Gastrocnemius medialis (tissue), 4 donors: Measurements from ENCODE around the gene DDX51. TPM values are rescaled to one million over a fixed set of nuclear protein-coding genes. Genes with fewer than 3 reads are reported as not detected.

ENCODE experiments used
- ATAC-seq, 2 donors: fragments of 150-250 bp; one replicate each; pipeline ENCODE4 v1.9.1; 2016
- DNase-seq, 2 donors: peaks; one replicate each; pipeline ENCODE4 v3.0.0-alpha.2; 2019
- H3K27ac ChIP-seq, 4 donors: fragments of 200-600 bp; sonication (generic); 1 replicate in 1 of 4; 2 replicates in 3 of 4; pipeline ENCODE4 v1.5.1; 2016 to 2018; ENCODE audit warnings: mild to moderate bottlenecking in 2 of 4, moderate library complexity in 1 of 4
- H3K27me3 ChIP-seq, 3 donors: fragments of 200-600 bp; sonication (generic) in 2 of 3; 1 replicate in 1 of 3; 2 replicates in 2 of 3; pipeline versions ENCODE4 v1.5.1 to v1.6.0; 2016 to 2019; ENCODE audit warnings: mild to moderate bottlenecking in 1 of 3, moderate library complexity in 1 of 3
- H3K36me3 ChIP-seq, 2 donors: fragments of 200-600 bp; sonication (generic) in 1 of 2; one replicate each; pipeline ENCODE4 v1.5.1; 2017 to 2018
- H3K4me1 ChIP-seq, 2 donors: fragments of 200-600 bp; sonication (generic) in 1 of 2; one replicate each; pipeline ENCODE4 v1.5.1; 2016 to 2017; ENCODE audit warnings: mild to moderate bottlenecking in 2 of 2
- H3K4me3 ChIP-seq, 4 donors: fragments of 200-600 bp; sonication (generic) in 3 of 4; 1 replicate in 1 of 4; 2 replicates in 3 of 4; pipeline ENCODE4 v1.5.1; 2016 to 2019; ENCODE audit warnings: mild to moderate bottlenecking in 2 of 4
- H3K9me3 ChIP-seq, 3 donors: fragments of 200-600 bp; sonication (generic) in 2 of 3; 1 replicate in 1 of 3; 2 replicates in 2 of 3; pipeline ENCODE4 v1.5.1; 2016 to 2019
- CTCF ChIP-seq, 5 experiments: fragments of 450-650 bp in 3 of 5; fragments of 200-600 bp in 2 of 5; sonication (generic) in 2 of 5; IDR thresholded peaks in 4 of 5; conservative IDR thresholded peaks in 1 of 5; 1 replicate in 4 of 5; 2 replicates in 1 of 5; pipeline ENCODE4 v1.5.1; 2016 to 2019; ENCODE audit warnings: antibody characterized with exemption in 5 of 5, mild to moderate bottlenecking in 3 of 5, moderate library complexity in 3 of 5
- POLR2A ChIP-seq, 2 donors: fragments of 450-650 bp; IDR thresholded peaks; one replicate each; pipeline ENCODE4 v1.6.1; 2017; ENCODE audit warnings: antibody characterized with exemption in 2 of 2, mild to moderate bottlenecking in 2 of 2, moderate library complexity in 2 of 2
- in situ Hi-C, 4 donors: fragments of 200-750 bp; cut with MboI; loops; one replicate each; pipeline versions ENCODE4 v1.15.0 to v1.8.0; 2017; ENCODE audit warnings: low sequenced_read_pairs in 4 of 4
- intact Hi-C: fragments of 100-400 bp; cut with DNase I; formaldehyde crosslinking; loops from one replicate; pipeline ENCODE4 v1.15.1; 2023; ENCODE audit warnings: low total_unique reads
- total RNA-seq, 4 donors: library from RNA; depleted of rRNA; stranded (reverse); fragments of >200 nt; gene quantifications; one replicate each; pipeline versions ENCODE4 v1.1.0 to v1.2.3, GENCODE V29; 2016

The DDX51 gene
- total RNA-seq, 4 donors from 2014 or later: 5.8 to 7.8 (median 6.5) TPM

- peaks cover 25 to 33% (median 28%) of the 10 kb centered on the region in 3 donors for H3K27me3 ChIP-seq
- intact Hi-C loops (no loop called here), in situ Hi-C loops (no loop called here)
- ATAC-seq: no peak
- no peak overlapping the region for H3K4me3 ChIP-seq
- no peak for TF ChIP-seq POLR2A (IDR thresholded peaks at IDR 0.05)
- TF ChIP-seq CTCF (IDR thresholded peaks at IDR 0.05 in 4 of 5, conservative IDR thresholded peaks at IDR 0.05 in 1 of 5): no peak
- no peaks in the 10 kb centered on the region for H3K36me3 ChIP-seq
- no peaks in the 10 kb centered on the region for H3K9me3 ChIP-seq
- no peak overlapping the region for H3K27ac ChIP-seq
- DNase-seq: no peak
- no peaks in the 10 kb centered on the region for H3K4me1 ChIP-seq
Observed at GRCh38 chr12:132170637-132171292, 26.6 kb upstream of the DDX51 start.

GRCh38 chr12:132170094-132170636 lies 26.0 kb upstream of the DDX51 start:
- H3K27me3 ChIP-seq: peaks cover 22 to 31% (median 25%) of the 10 kb centered on the region in 3 donors
- H3K9me3 ChIP-seq: no peaks in the 10 kb centered on the region
- no peak overlapping the region for H3K4me3 ChIP-seq
- no peak for TF ChIP-seq CTCF (IDR thresholded peaks at IDR 0.05 in 4 of 5, conservative IDR thresholded peaks at IDR 0.05 in 1 of 5)
- TF ChIP-seq POLR2A (IDR thresholded peaks at IDR 0.05): no peak
- intact Hi-C loops (no loop called here), in situ Hi-C loops (no loop called here)
- ATAC-seq: no peak
- H3K36me3 ChIP-seq: no peaks in the 10 kb centered on the region
- no peak overlapping the region for H3K27ac ChIP-seq
- DNase-seq: no peak
- no peaks in the 10 kb centered on the region for H3K4me1 ChIP-seq

- DNase-seq: no peak
- Histone ChIP-seq H3K4me3 (no peak overlapping the region), H3K27ac (no peak overlapping the region), H3K36me3 (no peaks in the 10 kb centered on the region), H3K9me3 (no peaks in the 10 kb centered on the region), H3K4me1 (no peaks in the 10 kb centered on the region), H3K27me3 (peaks cover 24 to 27% (median 26%) of the 10 kb centered on the region in 3 donors)
- intact Hi-C loops (no loop called here), in situ Hi-C loops (no loop called here)
- TF ChIP-seq CTCF (IDR thresholded peaks at IDR 0.05 in 4 of 5, conservative IDR thresholded peaks at IDR 0.05 in 1 of 5): no peak
- TF ChIP-seq POLR2A (IDR thresholded peaks at IDR 0.05): no peak
- no peak for ATAC-seq
Observed at GRCh38 chr12:132169376-132169775, 25.3 kb upstream of the DDX51 start.

GRCh38 chr12:132168311-132169031 lies 24.4 kb upstream of the DDX51 start:
- DNase-seq (no peak), ATAC-seq (no peak)
- Histone ChIP-seq H3K27me3 (peaks cover 28 to 34% (median 33%) of the 10 kb centered on the region in 3 donors), H3K9me3 (no peaks in the 10 kb centered on the region), H3K27ac (no peak overlapping the region), H3K4me1 (no peaks in the 10 kb centered on the region), H3K36me3 (no peaks in the 10 kb centered on the region), H3K4me3 (no peak overlapping the region)
- TF ChIP-seq CTCF (IDR thresholded peaks at IDR 0.05 in 4 of 5, conservative IDR thresholded peaks at IDR 0.05 in 1 of 5) (no peak), POLR2A (IDR thresholded peaks at IDR 0.05) (no peak)
- intact Hi-C loops: no loop called here
- in situ Hi-C loops: no loop called here
